Esophagus squamous epithelium (tissue), 4 donors: ENCODE measurements around the gene CACHD1.

Experiments used
- CTCF ChIP-seq, 6 experiments: fragments of 450-650 bp in 4 of 6; fragments of 200-600 bp in 2 of 6; sonication (generic) in 2 of 6; IDR thresholded peaks; one replicate each; pipeline ENCODE4 v1.5.1; 2016 to 2019; ENCODE audit warnings: antibody characterized with exemption in 6 of 6, mild to moderate bottlenecking in 4 of 6, moderate library complexity in 4 of 6
- POLR2A ChIP-seq, 4 donors: fragments of 450-650 bp; IDR thresholded peaks; one replicate each; pipeline ENCODE4 v1.6.1; 2017; ENCODE audit warnings: antibody characterized with exemption in 4 of 4, mild to moderate bottlenecking in 4 of 4, moderate library complexity in 3 of 4

GRCh38 chr1:64527165-64527564, 57.2 kb downstream of the CACHD1 start:
- TF ChIP-seq CTCF (IDR thresholded peaks at IDR 0.05) = no peak
- no peak for TF ChIP-seq POLR2A (IDR thresholded peaks at IDR 0.05)
